NCI-H446 treated with DMSO at 0.1 percent for 48 hours (cell line): ENCODE data around the gene ARHGAP28.

Experiments
- DNase-seq: peaks from one replicate; lab custom pipeline; 2025; lab: John Stamatoyannopoulos, UW

The ARHGAP28 gene

GRCh38 chr18:6961331-6961730 is 231.8 kb downstream of the ARHGAP28 start:
- no peak for DNase-seq

GRCh38 chr18:6962571-6963451 is 233.3 kb downstream of the ARHGAP28 start:
- no peak for DNase-seq

DNA sequence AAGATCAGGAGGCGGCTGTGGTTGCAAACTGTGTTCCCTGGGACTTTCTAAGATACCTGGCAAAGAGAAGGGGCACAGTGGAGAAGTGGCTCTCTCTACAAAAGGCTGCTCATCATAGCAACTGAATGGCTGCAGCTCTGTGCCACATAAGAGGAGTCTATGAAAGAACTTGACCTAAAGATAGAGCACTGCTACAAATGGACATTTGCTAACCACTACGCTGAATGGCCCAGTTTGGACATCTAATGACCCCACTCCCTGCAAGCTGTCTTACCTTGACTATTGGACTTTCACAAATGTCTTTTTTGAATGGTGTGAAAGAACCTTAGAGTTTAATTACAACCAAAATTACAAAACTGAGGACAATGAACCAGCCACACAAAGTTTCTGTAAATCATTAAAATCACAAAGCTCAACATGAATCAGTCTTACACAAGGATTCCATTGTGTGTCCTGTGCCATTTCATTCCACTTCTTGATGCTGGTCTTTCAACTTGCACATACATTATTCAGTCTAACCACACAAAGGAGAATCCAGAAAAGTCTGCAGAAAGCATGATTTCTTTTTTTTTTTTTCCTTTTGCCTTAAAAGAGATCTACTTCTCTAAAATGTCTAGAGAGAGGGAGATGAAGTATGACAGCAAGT is 234.1 kb downstream of the ARHGAP28 start:
- no peak for DNase-seq
